HEK293 (cell line): ENCODE results near the gene ARHGAP33.

Experiments used
- CTCF ChIA-PET: fragments of 350-600 bp; formaldehyde crosslinking; extraction: SDS; loops from one replicate; lab custom pipeline; 2021; ENCODE audit warnings: antibody characterized with exemption; lab: Yijun Ruan, JAX
- POLR2A ChIA-PET: fragments of 300-600 bp; formaldehyde crosslinking; extraction: SDS; loops from one replicate; lab custom pipeline; 2020; ENCODE audit warnings: antibody characterized with exemption, inconsistent platforms; lab: Yijun Ruan, JAX
- H3K27ac ChIP-seq: fragments of 200-500 bp; sonication (Bioruptor generic); 2 replicates; pipeline ENCODE4 v1.5.1; 2014; ENCODE audit warnings: low read depth, low read length, control low read depth, inconsistent platforms; ENCODE audit errors: extremely low read depth
- H3K36me3 ChIP-seq, 2 experiments: fragments of 200-500 bp in 1 of 2; sonication (Bioruptor generic) in 1 of 2; 1 replicate in 1 of 2; 2 replicates in 1 of 2; pipeline ENCODE4 v1.5.1; 2014 to 2017; ENCODE audit warnings: inconsistent platforms in 2 of 2, low read length in 2 of 2; ENCODE audit not compliant: control insufficient read depth in 2 of 2, insufficient read depth in 1 of 2
- H3K4me1 ChIP-seq: fragments of 200-500 bp; sonication (Bioruptor generic); 2 replicates; pipeline ENCODE4 v1.5.1; 2014; ENCODE audit warnings: mild to moderate bottlenecking, low read length, inconsistent platforms; ENCODE audit not compliant: control insufficient read depth, insufficient read depth
- H3K4me3 ChIP-seq: 2 replicates; pipeline ENCODE4 v1.5.1; 2011; ENCODE audit warnings: low read depth, mild to moderate bottlenecking, control low read depth, low read length, moderate library complexity
- H3K9me3 ChIP-seq: fragments of 200-500 bp; sonication (Bioruptor generic); 2 replicates; pipeline ENCODE4 v1.5.1; 2014; ENCODE audit warnings: low read depth, low read length, inconsistent platforms; ENCODE audit not compliant: control insufficient read depth, insufficient read depth
- GFI1B ChIP-seq: fragments of 450-650 bp; formaldehyde crosslinking; IDR thresholded peaks from 2 replicates; pipeline ENCODE4 v1.5.1; 2016; ENCODE audit warnings: missing biosample characterization, missing genetic modification characterization
- GLI2 ChIP-seq: fragments of 450-650 bp; formaldehyde crosslinking; IDR thresholded peaks from 2 replicates; pipeline ENCODE4; 2017; ENCODE audit warnings: missing biosample characterization, missing genetic modification characterization, low read depth, borderline replicate concordance
- GLIS2 ChIP-seq: fragments of 450-650 bp; formaldehyde crosslinking; IDR thresholded peaks from 2 replicates; pipeline ENCODE4 v1.5.1; 2016; ENCODE audit warnings: missing biosample characterization, missing genetic modification characterization
- HIC1 ChIP-seq: fragments of 450-650 bp; formaldehyde crosslinking; IDR thresholded peaks from 2 replicates; pipeline ENCODE4 v1.5.1; 2016; ENCODE audit warnings: missing biosample characterization, missing genetic modification characterization
- KLF17 ChIP-seq: fragments of 450-650 bp; formaldehyde crosslinking; IDR thresholded peaks from 2 replicates; pipeline ENCODE4 v1.5.1; 2016; ENCODE audit warnings: missing biosample characterization, missing genetic modification characterization
- PATZ1 ChIP-seq: fragments of 450-650 bp; formaldehyde crosslinking; IDR thresholded peaks from 2 replicates; pipeline ENCODE4 v1.5.1; 2016; ENCODE audit warnings: missing biosample characterization, missing genetic modification characterization
- ZBTB10 ChIP-seq: fragments of 450-650 bp; formaldehyde crosslinking; IDR thresholded peaks from 2 replicates; pipeline ENCODE4 v1.5.1; 2016; ENCODE audit warnings: missing biosample characterization, missing genetic modification characterization
- ZBTB17 ChIP-seq: fragments of 450-650 bp; formaldehyde crosslinking; IDR thresholded peaks from 2 replicates; pipeline ENCODE4 v1.5.1; 2016; ENCODE audit warnings: missing biosample characterization, missing genetic modification characterization
- ZBTB6 ChIP-seq: fragments of 450-650 bp; formaldehyde crosslinking; IDR thresholded peaks from 2 replicates; pipeline ENCODE4 v1.5.1; 2017; ENCODE audit warnings: missing biosample characterization, missing genetic modification characterization
- ZNF133 ChIP-seq: fragments of 450-650 bp; formaldehyde crosslinking; IDR thresholded peaks from 2 replicates; pipeline ENCODE4 v1.5.1; 2016; ENCODE audit warnings: missing biosample characterization, missing genetic modification characterization
- ZNF146 ChIP-seq: fragments of 450-650 bp; formaldehyde crosslinking; IDR thresholded peaks from 2 replicates; pipeline ENCODE4 v1.5.1; 2016; ENCODE audit warnings: missing biosample characterization, missing genetic modification characterization
- ZNF16 ChIP-seq: fragments of 450-650 bp; formaldehyde crosslinking; IDR thresholded peaks from 2 replicates; pipeline ENCODE4 v1.5.1; 2016; ENCODE audit warnings: low read depth, missing biosample characterization, missing genetic modification characterization
- ZNF19 ChIP-seq: fragments of 450-650 bp; formaldehyde crosslinking; IDR thresholded peaks from 2 replicates; pipeline ENCODE4; 2016; ENCODE audit warnings: missing biosample characterization, missing genetic modification characterization, low read depth
- ZNF280C ChIP-seq: fragments of 450-650 bp; formaldehyde crosslinking; IDR thresholded peaks from 2 replicates; pipeline ENCODE4 v1.5.1; 2016; ENCODE audit warnings: missing biosample characterization, missing genetic modification characterization
- ZNF335 ChIP-seq: fragments of 450-650 bp; formaldehyde crosslinking; conservative IDR thresholded peaks from 2 replicates; pipeline ENCODE4 v1.5.1; 2016; ENCODE audit warnings: missing biosample characterization, missing genetic modification characterization
- ZNF366 ChIP-seq: fragments of 450-650 bp; formaldehyde crosslinking; conservative IDR thresholded peaks from 2 replicates; pipeline ENCODE4 v1.5.1; 2016; ENCODE audit warnings: missing biosample characterization, missing genetic modification characterization
- ZNF600 ChIP-seq: fragments of 450-650 bp; formaldehyde crosslinking; IDR thresholded peaks from 2 replicates; pipeline ENCODE4 v1.5.1; 2016; ENCODE audit warnings: missing biosample characterization, missing genetic modification characterization
- ZNF777 ChIP-seq: fragments of 450-650 bp; formaldehyde crosslinking; IDR thresholded peaks from 2 replicates; pipeline ENCODE4 v1.5.1; 2017; ENCODE audit warnings: missing biosample characterization, missing genetic modification characterization, borderline replicate concordance

The ARHGAP33 gene

GRCh38 chr19:35776102-35776788, 881 bp downstream of the ARHGAP33 start:
- H3K9me3 ChIP-seq: no peaks in the 10 kb centered on the region
- POLR2A ChIA-PET: interaction anchor here (0.6 to 2.0 kb wide), 7 partner anchors 9 to 74 kb away, joined by 3 to 8 read pairs (median 4); partner anchors contain the start of gene LIN37
- peak overlapping the region; percentile 48; the same call in 1 of the 2 replicates for H3K27ac ChIP-seq
- CTCF ChIA-PET: interaction anchor here (1.0 to 2.6 kb wide), 3 partner anchors 44 to 266 kb away, joined by 3 to 8 read pairs (median 7); no protein-coding TSS in a partner anchor
- peaks cover 25 to 26% of the 10 kb centered on the region in 2 experiments for H3K36me3 ChIP-seq
- H3K4me3 ChIP-seq: peak overlapping the region; percentile 59
- H3K4me1 ChIP-seq: peaks cover 19% of the 10 kb centered on the region
- peak; percentile 6 for TF ChIP-seq PATZ1
- TF ChIP-seq ZBTB10 (tag by site-specific recombination): peak; percentile 1; the same call in 1 of the 2 replicates
- TF ChIP-seq ZBTB6 (tag by site-specific recombination): peak; percentile 29; the same call in 1 of the 2 replicates
- no peak for TF ChIP-seq ZNF280C (tag by site-specific recombination)
- peak; percentile 28; the same call in 1 of the 2 replicates for TF ChIP-seq KLF17 (tag by site-specific recombination)
- 0 out of 2 replicates have a peak, but pooled peaks have one; percentile 23 for TF ChIP-seq ZNF777 (tag by site-specific recombination)
- TF ChIP-seq GFI1B: no peak
- TF ChIP-seq ZNF335 (tag by site-specific recombination): peak; percentile 72
- no peak for TF ChIP-seq ZNF19 (tag by site-specific recombination)
- TF ChIP-seq ZBTB17 (tag by site-specific recombination): 0 out of 2 replicates have a peak, but pooled peaks have one; percentile 30
- no peak for TF ChIP-seq ZNF16 (tag by site-specific recombination)
- TF ChIP-seq ZNF366 (tag by site-specific recombination): peak; percentile 68
- TF ChIP-seq HIC1 (tag by site-specific recombination): no peak
- TF ChIP-seq ZNF146 (tag by site-specific recombination): 0 out of 2 replicates have a peak, but pooled peaks have one; percentile 2
- no peak; the same call in 1 of the 2 replicates for TF ChIP-seq ZNF133 (tag by site-specific recombination)
- TF ChIP-seq GLIS2 (tag by site-specific recombination): peak; percentile 33
- TF ChIP-seq ZNF600: peak; percentile 15; the same call in 1 of the 2 replicates
- TF ChIP-seq GLI2 (tag by site-specific recombination): no peak
